ENCODE data around the gene RAD51B. TPM values are rescaled to one million over a fixed set of nuclear protein-coding genes. Genes with fewer than 3 reads are reported as not detected.
A peak's percentile ranks its signal among the peaks of the same experiment; 100 is the strongest.

RAD51B gene
- total and polyA plus RNA-seq, 2 experiments from 2014 or later, result 11.7 to 17.8 TPM

- no peak overlapping the region for H3K4me3 ChIP-seq
- H3K9me3 ChIP-seq (ENCODE audit: low read depth), result no peaks in the 10 kb centered on the region
- no peaks in the 10 kb centered on the region for H3K27me3 ChIP-seq
- no peak for TF ChIP-seq CTCF (IDR thresholded peaks at IDR 0.05; ENCODE audit: low read depth, low read length)
- no peaks in the 10 kb centered on the region for H3K36me3 ChIP-seq
- H3K27ac ChIP-seq, result peak overlapping the region; percentile 6
- DNase-seq (ENCODE audit: low read depth in 1 of 2, low spot score in 1 of 2), result peak; percentile 47 to 89
- peaks cover 38% of the 10 kb centered on the region for H3K4me1 ChIP-seq (ENCODE audit: low read depth)
These were observed 770.0 kb downstream of the RAD51B start for GRCh38 chr14:68589447-68590200.

- H3K27ac ChIP-seq, result no peak overlapping the region
- no peaks in the 10 kb centered on the region for H3K36me3 ChIP-seq
- no peak for DNase-seq (ENCODE audit: low read depth in 1 of 2, low spot score in 1 of 2)
- H3K27me3 ChIP-seq, result no peaks in the 10 kb centered on the region
- H3K9me3 ChIP-seq (ENCODE audit: low read depth), result no peaks in the 10 kb centered on the region
- peaks cover 33% of the 10 kb centered on the region for H3K4me1 ChIP-seq (ENCODE audit: low read depth)
- TF ChIP-seq CTCF (IDR thresholded peaks at IDR 0.05; ENCODE audit: low read depth, low read length), result no peak
- no peak overlapping the region for H3K4me3 ChIP-seq
These were observed 770.6 kb downstream of the RAD51B start for GRCh38 chr14:68590201-68590522.

GRCh38 chr14:68591786-68592185, 772.2 kb downstream of the RAD51B start:
- Histone ChIP-seq H3K27ac (no peak overlapping the region), H3K9me3 (ENCODE audit: low read depth) (no peaks in the 10 kb centered on the region), H3K4me1 (ENCODE audit: low read depth) (peaks cover 26% of the 10 kb centered on the region), H3K27me3 (no peaks in the 10 kb centered on the region), H3K4me3 (no peak overlapping the region), H3K36me3 (no peaks in the 10 kb centered on the region)
- DNase-seq (ENCODE audit: low read depth in 1 of 2, low spot score in 1 of 2), result no peak
- no peak for TF ChIP-seq CTCF (IDR thresholded peaks at IDR 0.05; ENCODE audit: low read depth, low read length)

- Histone ChIP-seq H3K36me3 (no peaks in the 10 kb centered on the region), H3K4me3 (no peak overlapping the region), H3K4me1 (ENCODE audit: low read depth) (peaks cover 22% of the 10 kb centered on the region), H3K27me3 (no peaks in the 10 kb centered on the region), H3K27ac (no peak overlapping the region), H3K9me3 (ENCODE audit: low read depth) (no peaks in the 10 kb centered on the region)
- no peak for DNase-seq (ENCODE audit: low read depth in 1 of 2, low spot score in 1 of 2)
- no peak for TF ChIP-seq CTCF (IDR thresholded peaks at IDR 0.05; ENCODE audit: low read depth, low read length)
These were observed 773.5 kb downstream of the RAD51B start for GRCh38 chr14:68592948-68593556.

- Histone ChIP-seq H3K9me3 (ENCODE audit: low read depth) (no peaks in the 10 kb centered on the region), H3K27ac (peak overlapping the region; percentile 63), H3K27me3 (no peaks in the 10 kb centered on the region), H3K36me3 (no peaks in the 10 kb centered on the region), H3K4me3 (no peak overlapping the region), H3K4me1 (ENCODE audit: low read depth) (peaks cover 23% of the 10 kb centered on the region)
- no peak for TF ChIP-seq CTCF (IDR thresholded peaks at IDR 0.05; ENCODE audit: low read depth, low read length)
- DNase-seq (ENCODE audit: low read depth in 1 of 2, low spot score in 1 of 2), result peak; percentile 22 to 30
These were observed 774.4 kb downstream of the RAD51B start for GRCh38 chr14:68593806-68594536.
